Dedifferentiated amniotic fluid mesenchymal stem cell (primary cell): ENCODE data around the gene GADD45GIP1.

ENCODE experiments used
- DNase-seq: peaks from one replicate; pipeline ENCODE4 v3.0.0-alpha.2; 2016; ENCODE audit errors: extremely low spot score

Gene GADD45GIP1

GRCh38 chr19:12907166-12907565 is 49.9 kb downstream of the GADD45GIP1 start:
- no peak for DNase-seq
